IPS-11a (cell line): Measurements from ENCODE around the gene UBAP2.
A peak's percentile ranks its signal among the peaks of the same experiment; 100 is the strongest.
"Not testable (repeated sequence)": the region's sequence is repeated elsewhere in the genome, so short reads cannot be mapped to it uniquely, and the experiment has no call there.

ENCODE experiments used
- H3K4me3 ChIP-seq: one replicate; pipeline ENCODE4 v1.5.1; 2013; ENCODE audit warnings: low read depth, low read length, control low read depth

The UBAP2 gene

DNA sequence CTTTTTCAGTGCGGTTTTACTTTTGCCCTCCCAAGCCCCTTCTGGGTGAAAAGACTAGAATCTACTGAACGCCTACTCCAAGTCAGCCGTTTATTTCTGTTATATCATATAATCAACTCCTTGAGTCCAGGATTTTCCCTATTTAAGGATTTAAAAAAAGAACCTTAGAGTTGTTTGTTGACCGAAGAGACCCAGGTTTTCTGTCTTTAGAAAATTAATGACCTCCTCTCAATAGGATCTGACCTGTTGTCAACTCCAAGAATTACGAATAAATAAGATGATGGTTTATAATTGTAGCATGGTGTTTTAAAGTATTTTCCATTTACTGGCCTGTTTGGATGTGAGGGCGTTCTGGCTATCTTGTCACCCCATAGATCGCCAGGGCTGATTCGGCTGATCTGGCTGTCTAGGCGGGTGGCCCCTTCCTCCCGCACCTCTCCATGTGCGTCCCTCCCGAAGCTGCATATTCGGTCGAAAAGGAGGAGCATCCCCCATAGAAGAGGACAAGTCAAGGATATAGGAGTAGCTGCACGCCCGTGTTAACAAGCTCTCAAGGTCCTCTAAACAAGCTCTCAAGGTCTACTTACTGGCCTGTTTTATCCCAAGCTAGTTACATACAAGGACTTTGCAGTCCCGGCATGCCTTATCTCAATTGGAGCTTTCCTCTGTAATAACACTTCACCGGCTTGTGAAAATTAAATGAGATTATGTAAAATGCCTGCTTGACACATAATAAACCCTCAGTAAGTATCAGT is 1.1 kb upstream of the UBAP2 start:
- H3K4me3 ChIP-seq: peak overlapping the region; percentile 97

DNA sequence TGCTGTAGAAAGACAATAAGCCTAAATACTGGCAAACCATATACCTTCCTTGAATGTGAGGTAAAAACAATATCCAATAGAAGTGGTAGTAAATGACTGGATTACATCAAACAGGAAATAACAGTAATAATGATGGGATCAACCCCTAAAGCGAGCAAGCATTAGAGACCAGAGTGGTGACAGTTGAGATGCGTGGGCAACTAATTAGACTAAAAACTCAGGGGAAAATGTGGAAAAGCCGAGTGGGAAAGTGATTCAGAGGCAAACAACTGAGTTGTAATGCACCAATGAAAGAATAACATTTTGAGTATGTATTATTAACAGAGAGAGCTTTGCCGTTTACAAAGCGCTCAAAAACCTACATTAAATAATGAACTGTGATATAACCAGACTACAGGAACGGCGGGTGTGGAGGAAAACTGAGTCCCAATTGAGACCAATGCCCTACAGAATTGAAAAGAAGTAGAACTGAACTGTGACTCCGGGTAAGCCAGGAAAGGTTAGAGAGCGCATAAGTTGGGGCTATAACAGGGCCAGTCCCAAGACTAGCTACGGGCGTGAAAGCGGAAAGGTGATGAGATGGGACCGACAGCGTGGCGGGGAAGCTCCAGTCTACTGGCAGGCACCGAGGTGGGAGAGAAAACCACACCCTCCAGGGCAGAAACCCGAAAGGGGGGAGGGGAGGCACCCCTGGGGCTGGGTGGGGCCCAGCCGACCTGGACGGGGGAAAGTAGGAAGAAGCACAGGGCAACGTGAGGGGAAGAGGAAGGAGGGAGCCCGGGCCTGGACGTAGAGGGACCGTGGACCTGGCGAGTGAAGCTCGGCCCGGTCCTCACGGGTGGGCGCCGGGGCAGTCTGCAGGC is 592 bp downstream of the UBAP2 start:
- H3K4me3 ChIP-seq: peak overlapping the region; percentile 97

DNA sequence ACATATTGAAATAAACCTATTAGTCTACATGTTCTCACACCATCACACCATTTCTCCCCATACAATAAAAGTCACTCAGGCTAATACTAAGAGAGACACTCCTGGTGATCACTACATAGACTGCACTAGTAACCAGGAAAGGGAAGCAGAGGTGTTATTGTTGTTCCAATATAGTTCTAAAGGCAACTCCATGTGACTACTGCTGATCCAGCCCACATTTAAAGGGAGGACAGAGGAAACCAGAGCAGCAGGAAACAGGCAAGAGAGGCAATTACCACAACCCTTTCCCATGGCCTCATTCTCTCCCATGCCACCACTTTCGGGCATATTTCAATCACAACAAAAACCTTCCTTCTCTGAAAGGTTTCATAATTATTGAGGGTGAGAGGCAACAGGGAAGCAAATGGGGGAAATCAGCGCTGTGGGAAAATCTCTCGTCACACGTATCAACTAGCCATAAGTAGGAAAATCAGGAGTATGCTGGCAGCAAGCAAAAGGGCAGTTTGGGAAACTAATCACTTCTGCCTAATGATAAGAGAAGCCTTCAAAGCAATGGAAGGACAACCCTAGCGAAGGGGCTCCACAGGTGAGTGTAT is 1.8 kb downstream of the UBAP2 start:
- no peak overlapping the region for H3K4me3 ChIP-seq

DNA sequence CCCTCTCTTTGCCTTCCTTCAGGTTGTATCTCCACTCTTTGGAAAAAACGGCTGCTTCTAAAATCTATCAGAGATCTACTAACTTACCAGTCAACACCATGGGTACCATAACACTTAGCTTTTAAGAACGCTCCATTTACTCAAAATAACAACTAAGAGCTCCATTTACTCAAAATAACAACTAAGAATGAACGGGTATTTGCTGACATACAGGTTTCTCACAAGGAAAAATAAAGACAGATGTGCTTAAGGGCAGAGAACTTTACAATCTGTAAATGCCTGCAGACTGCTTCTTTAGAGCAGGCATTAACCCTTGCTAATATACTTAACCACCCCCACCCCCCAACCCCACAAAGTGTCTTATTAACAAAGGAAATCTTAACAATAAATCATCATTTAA is 2.8 kb downstream of the UBAP2 start:
- H3K4me3 ChIP-seq: no peak overlapping the region

DNA sequence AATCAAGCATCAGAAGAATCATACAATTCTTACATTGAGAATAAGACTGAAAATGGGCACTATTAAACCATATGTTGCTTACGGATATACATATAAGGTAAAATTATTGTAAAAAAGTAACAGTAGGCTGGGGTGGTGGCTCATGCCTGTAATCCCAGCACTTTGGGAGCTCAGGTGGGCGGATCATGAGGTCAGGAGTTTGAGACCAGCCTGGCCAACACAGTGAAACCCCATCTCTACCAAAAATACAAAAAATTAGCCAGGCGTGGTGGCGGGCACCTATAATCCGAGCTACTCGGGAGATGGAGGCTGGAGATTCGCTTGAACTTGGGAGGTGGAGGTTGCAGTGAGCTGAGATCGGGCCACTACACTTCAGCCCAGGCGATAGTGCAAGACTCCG is 6.6 kb downstream of the UBAP2 start:
- not testable (repeated sequence) for H3K4me3 ChIP-seq

DNA sequence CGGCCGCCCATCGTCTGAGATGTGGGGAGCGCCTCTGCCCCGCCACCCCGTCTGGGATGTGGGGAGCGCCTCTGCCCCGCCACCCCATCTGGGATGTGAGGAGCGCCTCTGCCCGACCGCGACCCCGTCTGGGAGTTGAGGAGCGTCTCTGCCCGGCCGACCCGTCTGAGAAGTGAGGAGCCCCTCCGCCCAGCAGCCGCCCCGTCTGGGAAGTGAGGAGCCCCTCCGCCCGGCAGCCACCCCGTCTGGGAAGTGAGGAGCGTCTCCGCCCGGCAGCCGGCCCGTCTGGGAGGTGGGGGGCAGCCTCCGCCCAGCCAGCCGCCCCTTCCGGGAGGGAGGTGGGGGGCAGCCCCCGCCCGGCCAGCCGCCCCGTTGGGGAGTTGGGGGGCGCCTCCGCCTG is 9.8 kb downstream of the UBAP2 start:
- H3K4me3 ChIP-seq: not testable (repeated sequence)

DNA sequence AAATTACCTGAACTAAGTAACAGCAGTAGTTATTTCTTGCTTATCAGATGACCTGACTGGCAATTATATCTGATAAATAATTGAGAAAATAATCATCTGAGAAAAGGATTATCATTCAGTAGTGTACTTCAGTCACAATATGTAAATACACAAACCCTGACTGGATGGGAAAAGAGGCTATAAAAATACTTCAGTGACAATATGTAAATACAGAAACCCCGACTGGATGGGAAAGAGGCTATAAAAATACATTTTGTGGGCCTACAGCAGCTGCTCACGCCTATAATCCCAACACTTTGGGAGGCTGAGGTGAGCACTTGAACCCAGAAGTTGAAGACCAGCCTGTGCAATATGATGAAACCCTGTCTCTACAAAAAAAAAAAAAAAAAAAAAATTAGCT is 11.1 kb downstream of the UBAP2 start:
- no peak overlapping the region for H3K4me3 ChIP-seq

DNA sequence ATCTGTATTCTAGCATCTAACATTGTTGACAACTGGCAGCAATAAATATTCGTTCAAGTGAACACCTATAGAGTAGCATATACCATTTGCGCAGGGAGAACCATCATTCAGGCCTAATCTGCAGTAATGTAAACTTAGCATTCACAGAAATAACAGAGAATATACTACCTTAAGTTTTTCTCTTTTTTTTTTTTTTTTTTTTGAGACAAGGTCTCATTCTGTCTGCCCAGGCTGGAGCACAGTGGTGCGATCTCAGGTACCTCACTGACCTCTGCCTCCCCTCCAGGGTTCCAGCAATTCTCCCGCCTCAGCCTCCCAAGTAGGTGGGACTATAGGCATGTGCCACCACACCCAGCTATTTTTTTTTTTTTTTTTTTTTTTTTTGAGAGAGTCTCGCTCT is 12.1 kb downstream of the UBAP2 start:
- no peak overlapping the region for H3K4me3 ChIP-seq

DNA sequence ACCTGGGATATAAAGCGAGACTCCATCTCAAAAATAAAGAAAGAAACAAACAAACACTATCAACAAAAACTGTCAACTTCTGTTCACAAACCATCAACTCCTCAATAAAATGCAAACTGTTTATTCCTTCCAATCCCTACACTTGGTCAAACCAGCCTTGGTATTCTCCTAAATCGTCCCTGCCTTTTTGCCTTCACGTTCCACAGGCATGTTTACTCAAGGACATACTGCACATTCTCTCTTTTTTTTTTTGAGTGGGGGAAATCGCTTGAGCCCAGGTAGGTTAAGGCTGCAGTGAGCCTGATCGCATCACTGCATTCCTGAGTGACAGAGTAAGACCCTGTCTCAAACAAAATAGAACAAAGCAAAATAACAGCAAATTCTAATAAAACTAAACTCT is 13.0 kb downstream of the UBAP2 start:
- H3K4me3 ChIP-seq: no peak overlapping the region

DNA sequence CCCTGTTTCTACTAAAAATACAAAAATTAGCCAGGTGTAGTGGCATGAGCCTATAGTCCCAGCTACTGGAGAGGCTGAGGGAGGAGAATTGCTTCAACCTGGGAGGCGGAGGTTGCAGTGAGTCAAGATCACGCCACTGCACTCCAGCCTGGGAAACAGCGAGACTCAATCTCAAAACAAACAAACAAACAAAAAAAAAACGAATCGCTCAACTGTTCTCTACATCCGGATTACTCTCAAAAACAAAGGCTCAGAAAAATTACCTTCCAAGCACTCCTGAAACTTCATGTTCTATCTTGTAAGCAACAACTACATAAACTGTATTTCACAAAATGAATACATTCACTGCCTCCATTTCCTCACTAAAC is 14.0 kb downstream of the UBAP2 start:
- H3K4me3 ChIP-seq: no peak overlapping the region

DNA sequence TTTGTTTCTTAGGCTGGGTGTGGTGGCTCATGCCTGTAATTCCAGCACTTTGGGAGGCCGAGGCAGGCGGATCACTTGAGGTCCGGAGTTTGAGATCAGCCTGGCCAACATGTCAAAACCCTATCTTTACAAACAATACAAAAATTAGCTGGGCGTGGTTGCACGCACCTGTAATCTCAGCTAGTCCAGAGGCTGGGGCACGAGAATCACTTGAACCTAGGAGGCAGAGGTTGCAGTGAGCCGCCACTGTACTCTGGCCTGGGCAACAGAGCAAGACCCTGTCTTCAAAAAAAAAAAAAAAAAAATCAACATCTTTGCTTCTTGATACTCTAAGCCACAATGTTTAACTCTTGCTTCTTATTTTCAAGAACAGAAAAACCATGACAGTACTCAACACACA is 16.1 kb downstream of the UBAP2 start:
- no peak overlapping the region for H3K4me3 ChIP-seq

DNA sequence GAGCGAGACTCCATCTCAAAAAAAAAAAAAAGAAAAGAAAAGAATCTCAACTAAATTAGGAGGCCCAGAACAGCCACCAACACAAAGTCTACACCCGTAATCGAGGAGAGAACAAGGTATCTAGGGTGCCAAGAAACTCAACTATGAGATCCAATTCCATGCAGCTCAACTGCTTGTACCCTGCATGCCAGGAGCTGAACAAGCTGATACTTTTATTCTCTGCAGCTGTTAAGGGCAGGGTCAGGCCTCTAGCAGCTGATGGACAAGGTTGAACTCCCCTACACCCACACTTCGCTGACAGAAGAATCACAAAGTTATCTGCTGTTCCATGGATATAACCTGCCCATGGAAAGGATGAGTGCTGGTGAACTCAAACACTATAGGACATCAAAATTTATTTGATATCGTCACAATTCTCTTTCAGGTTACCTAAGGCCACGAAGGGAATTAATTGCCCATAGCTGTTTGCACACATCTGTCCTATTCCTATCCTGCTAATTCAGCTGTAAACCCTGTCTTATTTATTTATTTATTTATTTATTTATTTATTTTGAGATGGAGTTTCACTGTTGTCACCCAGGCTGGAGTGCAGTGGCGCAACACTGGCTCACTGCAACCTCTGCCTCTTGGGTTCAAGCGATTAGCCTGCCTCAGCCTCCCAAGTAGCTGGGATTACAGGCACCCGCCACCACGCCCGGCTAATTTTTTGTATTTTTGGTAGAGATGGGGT is 20.7 kb downstream of the UBAP2 start:
- no peak overlapping the region for H3K4me3 ChIP-seq

DNA sequence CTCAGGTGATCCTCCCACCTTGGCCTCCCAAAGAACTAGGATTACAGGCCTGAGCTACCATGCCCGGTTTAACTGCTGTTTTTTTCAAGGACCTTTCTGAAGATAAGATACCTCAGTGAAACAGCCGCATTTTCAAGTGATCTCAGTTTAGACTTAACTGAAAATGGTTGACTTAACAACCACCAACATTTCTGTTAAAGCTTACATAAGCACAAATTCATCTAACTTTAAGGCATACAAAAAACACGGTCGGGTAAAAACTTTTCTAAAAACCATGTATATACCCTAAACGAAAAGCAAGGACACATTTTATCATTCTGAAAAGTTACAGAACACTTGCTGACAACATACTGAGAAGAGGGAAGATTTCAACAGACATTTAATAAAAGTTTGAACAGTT is 22.9 kb downstream of the UBAP2 start:
- no peak overlapping the region for H3K4me3 ChIP-seq

DNA sequence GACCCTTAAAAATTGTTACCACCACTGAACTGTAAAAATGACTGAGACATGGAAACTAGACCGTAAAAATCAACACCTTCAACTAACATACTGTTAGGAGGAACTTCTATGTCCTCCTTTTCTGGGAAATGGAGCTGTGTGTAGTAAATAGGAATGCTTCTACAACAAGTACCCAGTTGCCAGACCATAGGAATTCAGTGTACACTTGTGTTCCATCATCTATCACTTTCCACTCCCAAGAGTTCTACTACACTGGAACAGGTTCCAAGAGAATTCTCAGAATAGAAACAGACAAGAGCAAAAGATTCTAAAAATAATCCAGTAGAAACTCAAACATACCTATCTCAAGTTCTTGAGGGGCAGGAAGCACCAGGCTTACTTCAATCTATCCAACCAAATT is 23.6 kb downstream of the UBAP2 start:
- H3K4me3 ChIP-seq: no peak overlapping the region

DNA sequence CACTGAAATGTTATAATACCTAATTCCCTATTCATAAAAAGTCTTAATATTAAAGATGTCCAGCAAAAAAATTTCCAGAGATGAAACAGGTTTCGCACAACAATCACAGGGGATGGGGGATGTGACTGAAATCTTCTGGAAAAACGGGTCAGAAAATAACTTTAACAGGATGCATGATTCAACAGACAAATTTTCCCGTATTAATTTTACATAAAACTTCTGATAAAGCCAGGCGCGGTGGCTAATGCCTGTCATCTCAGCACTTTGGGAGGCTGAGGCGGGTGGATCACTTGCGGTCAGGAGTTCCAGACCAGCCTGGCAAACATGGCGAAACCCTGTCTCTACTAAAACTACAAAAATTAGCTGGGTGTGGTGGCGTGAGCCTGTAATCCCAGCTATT is 24.2 kb downstream of the UBAP2 start:
- H3K4me3 ChIP-seq: not testable (repeated sequence)

DNA sequence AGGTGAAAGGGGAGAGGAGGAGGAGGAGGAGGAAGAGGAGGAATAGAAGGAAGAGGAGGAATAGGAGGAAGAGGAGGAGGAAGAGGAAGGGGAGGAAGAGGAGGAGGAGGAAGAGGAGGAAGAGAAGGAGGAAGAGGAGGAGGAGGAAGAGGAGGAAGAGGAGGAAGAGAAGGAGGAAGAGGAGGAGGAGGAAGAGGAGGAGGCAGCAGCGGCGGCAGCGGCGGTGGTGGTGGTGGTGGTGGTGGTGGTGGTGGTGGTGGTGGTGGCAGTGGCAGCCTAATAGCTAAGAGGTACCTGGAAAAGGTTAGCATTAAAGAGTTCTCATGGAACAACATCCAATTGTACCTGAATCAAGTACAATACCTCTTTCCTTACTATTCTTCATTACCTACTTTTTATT is 32.5 kb downstream of the UBAP2 start:
- H3K4me3 ChIP-seq: no peak overlapping the region

DNA sequence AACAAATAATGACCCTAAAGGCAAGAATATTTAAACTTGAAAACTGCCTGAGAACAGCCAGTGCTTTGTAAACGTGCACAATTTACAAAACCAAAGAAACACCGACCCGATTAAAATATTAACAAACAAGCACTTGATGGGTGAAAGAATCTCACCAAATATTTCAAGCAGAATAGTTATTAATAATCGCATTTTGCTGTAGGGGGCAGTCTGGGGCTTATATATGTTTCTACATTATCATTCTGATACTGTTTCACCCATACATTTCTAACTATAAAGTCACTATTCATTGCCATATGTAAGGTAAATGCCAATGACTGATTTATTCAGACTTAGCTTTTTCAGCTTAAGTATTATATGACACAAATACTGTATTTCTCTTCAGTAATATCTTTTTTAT is 37.7 kb downstream of the UBAP2 start:
- H3K4me3 ChIP-seq: no peak overlapping the region

DNA sequence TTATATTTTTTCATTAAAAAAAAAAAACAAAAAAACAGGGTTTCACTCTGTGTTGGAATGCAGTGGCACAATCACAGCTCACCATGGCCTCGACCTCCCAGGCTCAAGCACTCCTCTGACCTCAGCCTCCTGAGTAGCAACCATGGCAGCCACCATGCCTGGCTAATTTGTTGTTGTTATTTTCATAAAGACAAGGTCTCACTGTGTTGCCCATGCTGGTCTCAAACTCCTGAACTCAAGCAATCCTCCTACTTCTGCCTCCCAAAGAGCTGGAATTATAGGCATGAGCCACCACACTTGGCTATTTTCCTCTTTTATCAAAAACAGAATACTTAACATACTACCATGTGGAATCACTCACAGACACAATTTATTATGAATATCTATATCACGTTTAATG is 46.7 kb downstream of the UBAP2 start:
- no peak overlapping the region for H3K4me3 ChIP-seq

DNA sequence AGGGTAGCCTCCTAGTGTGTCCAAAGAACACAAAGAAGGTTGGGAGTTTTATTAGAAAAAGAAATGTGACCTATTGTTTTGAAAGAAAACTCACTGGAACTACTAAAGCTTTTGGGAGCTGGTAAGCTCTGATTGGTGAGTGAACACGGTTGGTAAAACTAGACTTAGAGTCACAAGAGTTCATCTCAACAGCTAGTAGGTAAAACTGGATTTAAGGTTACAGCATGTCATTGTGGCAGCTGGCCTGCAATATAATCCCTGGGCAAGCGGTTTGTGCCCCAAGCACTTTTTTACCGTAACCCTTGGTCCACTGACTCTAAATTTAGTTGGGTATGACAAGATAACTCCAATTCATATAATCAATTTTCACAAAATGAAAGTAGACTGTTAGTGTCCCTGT is 47.4 kb downstream of the UBAP2 start:
- no peak overlapping the region for H3K4me3 ChIP-seq

DNA sequence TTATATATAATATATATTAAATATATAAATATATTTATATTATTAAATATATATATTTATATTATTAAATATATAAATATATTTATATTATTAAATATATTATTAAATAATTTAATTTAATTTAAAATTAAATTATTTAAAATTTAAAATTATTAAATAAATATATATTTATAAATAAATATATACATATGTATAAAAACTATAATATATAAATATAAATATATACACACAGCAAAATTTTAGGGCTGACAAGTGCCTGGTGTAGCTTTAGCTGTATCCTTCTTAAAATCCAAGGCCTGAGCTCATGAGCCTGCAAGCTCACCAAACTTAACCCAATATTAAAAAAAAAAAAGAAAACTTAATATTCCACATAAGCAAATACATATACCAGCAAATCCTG is 53.2 kb downstream of the UBAP2 start:
- no peak overlapping the region for H3K4me3 ChIP-seq

DNA sequence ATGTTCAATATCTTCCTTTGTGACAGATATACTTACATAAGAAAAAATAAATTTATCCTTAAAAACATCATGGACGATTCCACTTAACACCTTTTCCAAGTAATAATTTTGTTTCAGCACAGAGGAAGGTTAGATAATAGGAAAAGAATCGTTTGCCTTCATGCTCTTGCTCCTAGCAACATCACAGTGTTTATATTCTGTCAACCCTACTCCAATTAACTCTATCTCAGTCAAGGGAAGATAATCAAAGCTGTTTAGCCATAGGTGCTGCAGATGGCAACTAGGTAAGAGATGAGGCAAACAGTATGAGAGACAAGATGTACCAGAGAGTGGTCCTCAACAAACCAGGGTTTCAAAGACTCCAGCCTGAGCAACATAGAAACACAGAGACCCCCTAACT is 55.6 kb downstream of the UBAP2 start:
- H3K4me3 ChIP-seq: no peak overlapping the region
